Transverse colon (tissue), 4 donors: ENCODE measurements around the gene HMSD.

ENCODE experiments used
- POLR2A ChIP-seq: fragments of 450-650 bp; IDR thresholded peaks from one replicate; pipeline ENCODE4 v1.6.1; 2016; ENCODE audit warnings: antibody characterized with exemption, mild to moderate bottlenecking, moderate library complexity
- POLR2AphosphoS5 ChIP-seq, 3 donors: sonication (generic); formaldehyde crosslinking; IDR thresholded peaks; one replicate each; pipeline ENCODE4 v1.6.1; 2016; ENCODE audit warnings: antibody characterized with exemption in 3 of 3
- TF ChIP-seq, protein P1 (sequence below), 5 experiments: fragments of 200-600 bp in 3 of 5; fragments of 450-650 bp in 2 of 5; sonication (generic) in 3 of 5; IDR thresholded peaks; 1 replicate in 2 of 5; 2 replicates in 3 of 5; pipeline ENCODE4 v1.5.1; 2016 to 2017; ENCODE audit warnings: antibody characterized with exemption in 5 of 5, inconsistent platforms in 3 of 5, mild to moderate bottlenecking in 2 of 5, moderate library complexity in 1 of 5

DNA sequence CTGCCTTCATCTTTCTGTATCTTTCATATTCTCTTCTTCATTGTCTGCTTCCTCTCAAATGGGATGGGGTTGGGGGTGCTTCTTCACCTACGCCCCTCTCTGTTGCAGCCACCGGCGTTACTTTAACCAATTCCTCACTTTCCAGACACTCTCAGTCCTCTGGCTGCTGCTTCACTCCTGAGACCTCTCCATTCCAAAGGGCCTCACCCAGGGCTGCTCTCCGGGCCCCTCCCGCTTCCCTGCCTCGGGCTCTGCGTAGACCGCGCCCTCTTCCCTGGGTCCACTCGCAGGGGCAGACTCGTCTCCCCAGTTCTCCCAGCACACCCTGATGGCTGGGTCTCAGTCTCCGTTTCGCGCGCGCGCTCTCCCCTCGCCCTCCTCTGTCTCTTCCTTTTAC is 21.7 kb downstream of the HMSD start:
- TF ChIP-seq, protein P1, sequence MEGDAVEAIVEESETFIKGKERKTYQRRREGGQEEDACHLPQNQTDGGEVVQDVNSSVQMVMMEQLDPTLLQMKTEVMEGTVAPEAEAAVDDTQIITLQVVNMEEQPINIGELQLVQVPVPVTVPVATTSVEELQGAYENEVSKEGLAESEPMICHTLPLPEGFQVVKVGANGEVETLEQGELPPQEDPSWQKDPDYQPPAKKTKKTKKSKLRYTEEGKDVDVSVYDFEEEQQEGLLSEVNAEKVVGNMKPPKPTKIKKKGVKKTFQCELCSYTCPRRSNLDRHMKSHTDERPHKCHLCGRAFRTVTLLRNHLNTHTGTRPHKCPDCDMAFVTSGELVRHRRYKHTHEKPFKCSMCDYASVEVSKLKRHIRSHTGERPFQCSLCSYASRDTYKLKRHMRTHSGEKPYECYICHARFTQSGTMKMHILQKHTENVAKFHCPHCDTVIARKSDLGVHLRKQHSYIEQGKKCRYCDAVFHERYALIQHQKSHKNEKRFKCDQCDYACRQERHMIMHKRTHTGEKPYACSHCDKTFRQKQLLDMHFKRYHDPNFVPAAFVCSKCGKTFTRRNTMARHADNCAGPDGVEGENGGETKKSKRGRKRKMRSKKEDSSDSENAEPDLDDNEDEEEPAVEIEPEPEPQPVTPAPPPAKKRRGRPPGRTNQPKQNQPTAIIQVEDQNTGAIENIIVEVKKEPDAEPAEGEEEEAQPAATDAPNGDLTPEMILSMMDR (IDR thresholded peaks at IDR 0.05) = no peak
- TF ChIP-seq POLR2A = no peak
- no peak for TF ChIP-seq POLR2AphosphoS5 (IDR thresholded peaks at IDR 0.05)
